HG02678 (cell line): ENCODE results near the gene SPINK8.
"Not testable (repeated sequence)": the region's sequence is repeated elsewhere in the genome, so short reads cannot be mapped to it uniquely, and the experiment has no call there.

Experiments used
- ATAC-seq: cut with Tn5 transposase; IDR thresholded peaks from one replicate; pipeline ENCODE4 v1.9.1; 2021; ENCODE audit warnings: mild to moderate bottlenecking, moderate library complexity; ENCODE audit not compliant: unreplicated experiment

The SPINK8 gene

GRCh38 chr3:48331706-48332435, 1.6 kb downstream of the SPINK8 start:
- ATAC-seq: not testable (repeated sequence)

DNA sequence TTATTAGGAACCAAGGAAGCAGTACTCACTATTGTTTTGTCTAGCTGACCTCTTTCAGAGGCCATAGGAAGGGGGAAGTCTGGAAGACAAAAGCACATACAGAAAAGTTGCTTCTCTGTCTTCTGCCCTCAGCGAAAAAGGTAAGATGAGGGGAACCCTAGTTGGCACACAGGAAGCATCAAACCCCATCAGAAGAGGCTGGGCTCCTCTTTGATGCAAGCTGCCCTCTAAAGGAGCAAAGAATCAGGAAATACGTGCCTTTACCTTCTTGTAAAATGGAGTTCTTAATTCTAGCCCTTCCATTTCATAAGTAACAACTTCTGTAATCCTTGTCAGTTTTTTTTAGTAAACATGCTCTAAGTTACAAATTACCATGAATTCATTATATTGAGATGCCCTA, 12.5 kb downstream of the SPINK8 start:
- no peak for ATAC-seq

GRCh38 chr3:48318713-48319468, 14.6 kb downstream of the SPINK8 start:
- no peak for ATAC-seq

GRCh38 chr3:48314542-48314941, 18.9 kb downstream of the SPINK8 start:
- ATAC-seq: no peak

GRCh38 chr3:48306860-48307530, 26.5 kb downstream of the SPINK8 start:
- ATAC-seq: no peak

GRCh38 chr3:48306290-48306689, 27.2 kb downstream of the SPINK8 start:
- ATAC-seq: no peak

DNA sequence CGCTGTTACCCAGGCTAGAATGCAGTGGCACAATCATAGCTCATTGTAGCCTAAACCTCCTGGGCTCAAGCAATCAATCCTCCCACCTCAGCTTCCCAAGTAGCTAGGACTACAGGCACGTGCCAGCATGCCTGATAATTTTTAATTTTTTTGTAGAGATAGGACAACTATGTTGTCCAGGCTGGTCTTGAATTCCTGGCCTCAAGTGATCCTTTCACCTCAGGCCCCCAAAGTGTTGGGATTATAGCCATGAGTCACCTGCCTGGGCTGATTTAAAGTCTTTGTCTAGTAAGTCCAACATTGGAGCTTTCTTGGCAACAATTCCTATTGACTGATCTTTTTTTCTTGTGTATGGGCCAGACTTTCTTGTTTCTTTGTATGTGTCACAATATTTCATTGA, 28.1 kb downstream of the SPINK8 start:
- no peak for ATAC-seq

DNA sequence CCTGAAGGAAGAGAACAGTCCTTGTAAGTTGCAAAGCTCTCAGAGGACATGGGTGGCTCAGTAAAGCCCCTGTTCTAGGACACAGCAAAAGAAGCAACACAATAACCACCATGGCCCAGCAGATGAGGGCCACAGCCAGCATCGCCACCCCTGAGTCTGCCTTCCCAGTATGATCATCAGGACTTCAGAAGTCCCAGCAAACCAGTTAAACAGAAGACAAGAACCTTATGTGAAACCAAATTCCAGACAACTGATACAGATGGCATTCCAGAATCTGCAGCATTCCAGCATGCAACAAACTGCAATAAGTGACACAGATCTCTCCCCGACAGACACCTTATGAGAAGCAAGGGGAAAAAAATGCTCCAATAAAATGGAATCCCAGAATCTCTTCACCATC, 30.4 kb downstream of the SPINK8 start:
- ATAC-seq: no peak

DNA sequence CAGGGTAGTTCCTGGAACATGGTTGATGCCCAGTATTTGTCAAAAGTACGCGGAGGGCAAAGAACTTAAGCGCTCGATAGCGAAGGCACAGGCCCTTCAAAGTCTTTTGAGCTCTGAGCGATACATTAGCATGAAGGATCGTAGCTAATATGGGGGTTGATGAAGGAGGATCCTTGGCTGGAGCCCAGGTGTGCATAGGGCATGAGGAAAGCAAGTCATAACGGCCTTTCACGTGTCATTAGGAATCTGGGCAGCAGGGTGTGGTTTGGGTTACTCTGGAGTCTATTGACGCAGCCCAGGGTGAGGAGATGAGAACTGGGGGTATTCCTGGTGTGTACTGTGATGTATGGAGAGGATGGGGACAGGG, 31.7 kb downstream of the SPINK8 start:
- ATAC-seq: no peak

DNA sequence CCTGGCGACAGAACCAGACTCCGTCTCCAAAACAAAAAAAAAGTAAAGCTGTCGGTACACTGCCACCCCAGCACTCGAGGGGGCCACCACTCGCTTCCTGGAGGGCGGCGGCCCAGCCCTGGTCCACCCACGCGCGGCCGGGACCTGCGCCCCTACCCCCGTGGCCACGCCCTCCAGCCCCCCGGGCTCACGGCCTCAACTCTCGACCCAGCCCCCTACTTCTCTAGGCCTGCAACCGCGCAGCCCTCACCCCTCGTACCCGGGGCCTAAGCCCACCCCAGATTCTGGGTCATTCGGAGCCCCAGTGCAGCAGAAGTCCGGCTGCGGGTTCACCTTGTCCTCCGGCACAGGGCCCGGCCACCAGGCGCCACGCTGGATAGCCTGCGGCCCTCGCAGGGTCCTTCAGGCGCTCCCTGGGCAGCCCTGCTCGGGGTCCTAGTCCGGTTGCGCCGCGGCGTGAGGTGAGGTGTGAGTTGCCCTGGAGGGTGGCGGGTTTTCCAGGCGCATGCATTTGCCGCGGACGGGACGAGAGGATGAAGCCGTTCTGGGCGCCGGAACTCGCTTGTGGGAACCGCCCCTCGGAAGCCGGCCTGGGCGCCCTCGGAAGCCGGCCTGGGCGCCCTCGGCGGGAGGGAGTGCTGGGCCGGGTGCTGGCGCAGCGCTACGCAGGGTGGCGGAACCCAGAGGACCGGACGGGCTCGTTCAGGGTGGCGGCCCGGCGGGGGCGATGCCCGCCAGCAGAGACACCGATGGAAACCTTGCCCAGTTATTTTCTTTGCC, 32.3 kb downstream of the SPINK8 start, which contains the start of gene NME6:
TSS of gene NME6 (minus strand) at position 348 of the 780 bp plus-strand sequence.
- peak; percentile 76 for ATAC-seq

- peak; percentile 52 for ATAC-seq
Measured at GRCh38 chr3:48299746-48300712, 33.4 kb downstream of the SPINK8 start.

DNA sequence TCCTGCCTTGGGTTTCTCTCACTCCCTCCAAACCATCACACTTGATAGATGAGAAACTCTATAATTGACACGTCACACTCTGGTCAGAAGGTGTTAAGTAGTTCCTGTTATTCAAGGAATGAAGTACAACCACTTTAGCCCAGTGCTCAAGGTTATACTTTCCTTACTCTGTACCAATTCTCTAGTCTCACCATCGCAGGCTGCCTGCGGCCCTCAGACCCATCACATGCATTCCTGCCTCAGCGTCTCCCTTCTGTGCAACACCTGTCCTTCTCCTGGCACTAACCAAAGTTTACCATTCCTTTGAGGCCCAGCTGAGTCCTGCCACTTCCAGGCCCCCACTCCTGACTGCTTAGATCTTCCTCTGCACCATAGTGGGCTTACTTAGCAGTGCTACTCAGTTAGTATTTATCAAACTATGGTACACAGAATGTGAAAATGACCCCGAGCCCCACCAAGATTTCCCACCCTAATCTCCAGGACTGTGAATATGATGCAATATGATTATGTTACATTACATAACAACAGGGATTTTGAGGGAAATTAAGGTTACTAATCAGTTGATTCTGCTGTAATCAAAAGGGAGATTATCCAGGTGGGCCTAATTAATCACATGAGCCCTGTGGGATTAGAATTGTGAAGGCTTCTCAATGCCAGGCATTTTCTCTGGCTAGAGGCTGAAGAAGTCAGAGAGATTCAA, 36.2 kb downstream of the SPINK8 start:
- ATAC-seq: no peak

- ATAC-seq: no peak
Measured at GRCh38 chr3:48296699-48297098, 36.8 kb downstream of the SPINK8 start.

DNA sequence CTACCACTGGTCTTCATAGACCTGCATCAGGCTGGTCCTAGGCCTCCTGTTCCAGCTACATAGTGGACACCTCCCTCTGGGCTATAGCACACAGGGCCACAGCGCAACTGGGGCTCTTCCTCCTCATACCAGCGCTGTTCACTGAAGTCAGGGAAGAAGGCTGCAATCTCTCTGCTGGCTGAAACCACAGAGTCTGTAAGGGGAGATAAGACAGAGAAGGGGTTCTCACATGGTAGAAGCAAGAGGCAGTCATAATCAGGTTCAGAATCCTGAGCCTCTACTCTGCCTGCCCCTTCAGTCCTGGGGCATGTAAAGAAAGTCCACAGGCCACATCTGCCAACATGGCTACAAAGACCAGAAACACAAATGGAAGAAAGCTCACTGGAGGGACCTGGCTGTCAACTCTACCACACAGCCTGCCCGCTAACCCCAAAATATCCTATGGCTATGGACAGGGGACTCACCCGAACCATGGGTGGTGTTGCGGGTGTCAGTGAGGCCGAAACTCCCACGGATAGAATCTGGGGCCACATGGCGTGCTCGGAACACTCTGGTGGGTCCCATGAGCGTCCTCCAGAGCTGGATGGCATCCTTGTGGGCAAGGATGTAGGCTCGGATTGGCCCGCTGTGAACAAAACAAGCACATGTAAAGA, 38.7 kb downstream of the SPINK8 start:
- ATAC-seq: no peak

- no peak for ATAC-seq
Measured at GRCh38 chr3:48289659-48290058, 43.8 kb downstream of the SPINK8 start.

- ATAC-seq: no peak
Measured at GRCh38 chr3:48287034-48287433, 46.4 kb downstream of the SPINK8 start.

DNA sequence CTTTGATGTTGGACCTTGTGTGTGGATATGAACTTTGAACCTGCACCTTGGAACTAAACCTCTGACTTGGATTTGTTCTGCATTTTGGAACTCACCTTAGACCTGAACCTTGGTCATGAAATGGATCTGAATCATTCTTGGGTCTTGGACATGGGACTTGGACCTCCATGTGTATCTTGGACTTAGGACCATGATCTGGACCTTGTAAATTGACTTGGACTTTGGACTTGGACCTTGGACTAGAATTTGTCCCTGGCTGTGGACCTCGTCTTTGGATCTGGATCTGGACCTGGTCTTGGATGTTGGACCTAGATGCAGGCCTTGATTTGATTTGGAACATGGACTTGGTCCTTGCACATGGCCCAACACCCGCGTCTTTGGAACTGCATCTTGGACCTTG, 47.2 kb downstream of the SPINK8 start:
- ATAC-seq: no peak

GRCh38 chr3:48285675-48286074, 47.8 kb downstream of the SPINK8 start:
- no peak for ATAC-seq

DNA sequence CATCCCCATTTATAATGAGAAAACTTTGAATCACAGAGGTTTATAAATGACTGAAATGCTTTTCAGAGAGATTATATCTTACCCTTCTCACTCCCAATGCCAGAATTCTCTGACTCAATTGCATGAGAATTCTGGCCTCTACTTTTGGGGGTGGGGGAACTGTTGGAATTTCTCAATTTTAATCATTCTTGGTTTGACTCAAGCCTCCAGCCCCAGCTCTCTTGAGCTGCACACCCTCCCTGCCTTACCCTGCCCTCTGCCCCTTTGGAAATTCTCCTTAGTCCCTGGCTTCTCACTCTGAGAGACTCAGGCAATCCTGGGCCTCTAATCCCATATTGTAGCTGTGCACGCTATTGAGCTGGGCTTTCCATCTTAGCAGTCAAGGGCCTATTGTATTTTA, 48.3 kb downstream of the SPINK8 start:
- no peak for ATAC-seq
